HG02798 (cell line): ENCODE measurements around the gene DLL1.

Source experiments
- ATAC-seq: cut with Tn5 transposase; IDR thresholded peaks from one replicate; pipeline ENCODE4 v1.9.1; 2021; ENCODE audit warnings: mild to moderate bottlenecking; ENCODE audit not compliant: unreplicated experiment, poor library complexity

Gene DLL1

DNA sequence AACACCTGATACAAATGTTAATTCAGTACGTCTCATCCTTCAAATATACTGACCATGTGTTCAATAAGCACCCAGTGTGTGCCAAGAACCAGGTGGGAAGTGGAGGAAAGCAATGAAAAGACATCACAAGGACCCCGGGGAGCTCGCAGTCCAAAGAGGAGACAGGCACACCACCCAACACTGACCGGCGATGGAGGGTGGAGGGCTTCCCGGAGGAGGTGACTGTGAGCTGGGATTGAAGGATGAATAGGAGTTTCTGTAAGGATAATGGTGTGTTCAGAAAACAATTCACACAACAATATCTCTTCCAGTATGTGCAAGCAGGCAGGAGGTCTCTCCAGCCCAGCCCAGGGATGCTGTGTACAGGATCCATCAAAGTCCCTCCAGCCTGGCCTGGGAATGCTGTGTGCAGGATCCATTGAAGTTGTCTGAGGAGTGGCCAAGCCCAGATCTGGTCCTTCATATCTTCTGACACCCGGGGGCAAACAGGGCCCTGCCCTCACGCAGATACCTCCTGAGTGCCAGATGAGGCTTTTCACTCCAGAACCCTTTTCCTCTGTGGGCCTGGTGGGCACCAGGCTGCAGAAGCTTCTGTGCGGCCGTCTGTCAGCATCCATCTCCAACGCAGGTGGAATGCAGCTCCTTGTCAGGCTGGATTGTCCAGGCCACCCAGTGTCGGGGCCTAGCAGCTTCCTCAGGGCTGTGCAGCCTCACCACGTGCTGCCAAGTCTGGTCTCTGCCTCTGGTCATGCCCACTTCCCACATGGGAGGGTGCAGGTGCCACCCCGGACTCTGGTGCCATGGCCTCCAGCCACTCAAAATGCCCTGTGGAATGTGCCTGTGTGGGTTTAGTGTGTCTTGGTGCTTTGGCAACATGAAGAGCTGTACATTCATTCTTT lies 36.3 kb downstream of the DLL1 start:
- no peak for ATAC-seq

DNA sequence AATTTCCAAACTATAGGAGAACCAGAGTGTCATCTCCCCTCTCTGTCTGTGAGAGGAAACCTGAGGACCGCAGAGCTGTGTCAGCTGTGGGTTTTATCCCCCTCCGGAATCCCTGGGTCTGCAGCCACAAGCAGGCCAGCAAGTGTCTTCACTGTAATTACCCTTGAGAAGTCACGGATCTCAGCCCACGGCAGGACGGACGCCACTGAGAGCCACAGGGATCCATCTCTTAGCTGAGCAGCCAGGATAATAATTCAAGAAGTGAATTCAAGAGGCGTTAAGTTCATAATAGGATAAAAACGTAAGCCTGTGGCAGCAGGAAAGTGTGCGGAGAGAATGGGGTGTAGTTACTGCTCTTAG lies 37.0 kb downstream of the DLL1 start:
- no peak for ATAC-seq

DNA sequence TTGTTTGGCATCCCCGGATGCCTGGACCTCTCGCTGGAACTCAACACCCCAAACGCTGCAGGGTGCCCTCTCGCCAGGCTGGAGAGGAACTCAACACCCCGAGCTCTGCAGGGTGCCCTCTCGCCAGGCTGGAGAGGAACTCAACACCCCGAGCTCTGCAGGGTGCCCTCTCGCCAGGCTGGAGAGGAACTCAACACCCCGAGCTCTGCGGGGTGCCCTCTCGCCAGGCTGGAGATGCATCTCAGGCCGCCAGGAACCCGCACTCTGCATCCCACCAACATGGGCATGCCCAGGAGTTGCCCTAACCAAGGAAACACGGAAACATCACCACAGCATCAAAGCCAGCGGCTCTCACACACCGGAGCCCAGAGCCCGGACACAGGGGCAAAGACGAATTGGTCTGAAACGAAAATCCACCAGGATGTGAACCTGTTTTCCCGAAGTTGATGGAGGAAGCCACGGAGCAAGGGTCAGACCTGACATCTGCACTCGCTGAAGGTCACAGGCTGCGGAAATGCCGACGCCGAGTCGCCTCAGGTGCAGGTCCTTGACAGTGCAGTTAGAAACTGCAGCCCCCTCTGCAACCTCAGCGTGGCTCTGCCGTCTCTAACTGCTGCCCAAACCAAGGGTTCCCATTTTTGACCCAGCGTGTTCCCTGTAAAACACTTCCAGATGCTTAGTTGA lies 37.5 kb downstream of the DLL1 start:
- ATAC-seq: no peak

DNA sequence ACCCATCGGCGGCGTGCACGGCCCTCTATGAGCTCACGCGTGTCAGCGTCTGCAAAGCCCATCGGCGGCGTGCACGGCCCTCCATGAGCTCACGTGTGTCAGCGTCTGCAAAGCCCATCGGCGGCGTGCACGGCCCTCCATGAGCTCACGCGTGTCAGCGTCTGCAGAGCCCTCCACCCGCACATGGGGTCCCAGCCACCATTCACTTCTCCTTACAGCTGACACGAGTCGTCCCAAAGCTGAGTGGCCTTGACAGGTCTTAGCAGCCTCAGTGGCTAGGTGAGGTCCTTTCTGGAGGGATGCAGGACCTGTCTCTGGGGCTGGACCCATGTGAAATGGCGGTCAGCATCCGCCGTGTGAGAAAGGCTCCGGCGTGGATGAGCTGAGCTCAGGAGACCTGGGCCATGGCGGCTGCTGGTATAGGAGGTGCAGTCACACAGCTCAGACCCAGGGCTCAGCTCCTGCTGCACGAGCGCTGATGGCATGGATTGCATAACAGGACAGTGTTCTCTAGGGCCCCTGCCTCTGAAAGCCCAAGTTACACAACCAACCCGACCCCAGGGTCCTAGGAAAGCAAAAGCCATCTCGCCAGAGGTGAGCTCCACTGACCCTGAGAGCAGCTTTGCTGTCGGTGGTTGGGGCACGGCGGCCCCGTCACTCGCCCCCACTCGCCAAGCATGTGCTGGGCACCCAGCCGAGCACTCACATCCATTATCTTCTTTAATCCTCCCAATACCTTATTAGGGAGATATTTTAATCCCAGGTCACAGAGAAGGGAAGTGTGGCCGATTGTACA lies 38.9 kb downstream of the DLL1 start:
- ATAC-seq: no peak

DNA sequence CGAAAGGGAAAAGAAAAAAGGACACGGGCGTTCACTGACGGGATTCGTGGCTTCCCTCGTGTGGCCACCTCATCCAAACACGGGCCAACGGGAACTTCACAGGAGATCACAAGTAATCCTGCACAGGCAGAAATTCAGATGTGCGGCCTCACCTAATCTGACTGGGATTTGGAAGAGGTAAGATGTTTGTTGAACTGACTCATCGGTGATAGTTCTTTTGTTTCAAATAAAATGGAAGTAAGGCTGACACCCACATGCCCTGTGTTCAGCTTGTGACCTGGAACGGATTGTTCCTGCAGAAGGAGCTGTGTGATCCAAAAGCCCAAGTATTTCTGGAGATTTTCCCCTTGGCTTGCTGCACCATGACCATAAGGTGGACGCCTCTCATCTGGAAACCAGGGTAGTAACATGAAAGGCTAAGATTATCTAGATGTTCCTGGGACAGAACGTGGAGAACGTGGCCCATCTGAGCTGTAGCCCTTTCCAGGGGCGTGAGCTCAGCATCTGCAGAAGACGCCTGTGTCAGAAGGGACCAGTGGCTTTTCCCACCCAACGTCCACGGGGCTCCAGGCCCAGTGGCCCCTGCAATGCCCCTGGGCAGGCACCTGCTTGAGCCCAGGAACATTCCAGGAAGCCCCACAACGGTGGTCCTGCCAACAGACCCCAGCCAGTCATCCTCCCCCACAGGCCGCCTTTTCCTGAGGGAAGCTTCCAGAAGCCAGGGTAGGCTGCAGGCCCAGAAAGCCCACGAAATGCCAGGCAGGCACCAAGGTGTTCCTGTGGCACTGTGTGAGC lies 39.7 kb downstream of the DLL1 start:
- ATAC-seq: no peak

DNA sequence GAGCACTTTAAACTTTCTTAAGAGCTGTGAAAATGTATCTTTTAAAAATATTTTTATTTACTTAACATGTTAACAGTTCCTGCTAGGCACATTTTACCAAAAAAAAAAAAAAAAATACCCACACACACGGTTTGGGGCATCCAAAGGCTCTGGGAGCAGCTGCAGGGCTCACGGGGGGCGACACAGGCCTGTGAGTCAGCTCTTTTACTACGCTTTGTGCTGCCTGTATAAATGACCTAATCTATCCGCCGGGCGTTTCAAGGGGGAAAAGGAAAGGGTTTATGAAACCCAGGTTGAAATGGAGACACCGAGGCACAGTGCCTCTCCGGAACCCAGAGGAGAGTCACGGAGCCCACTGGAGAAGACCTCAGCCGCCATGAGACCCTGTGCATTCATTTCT lies 40.4 kb downstream of the DLL1 start:
- ATAC-seq: no peak

DNA sequence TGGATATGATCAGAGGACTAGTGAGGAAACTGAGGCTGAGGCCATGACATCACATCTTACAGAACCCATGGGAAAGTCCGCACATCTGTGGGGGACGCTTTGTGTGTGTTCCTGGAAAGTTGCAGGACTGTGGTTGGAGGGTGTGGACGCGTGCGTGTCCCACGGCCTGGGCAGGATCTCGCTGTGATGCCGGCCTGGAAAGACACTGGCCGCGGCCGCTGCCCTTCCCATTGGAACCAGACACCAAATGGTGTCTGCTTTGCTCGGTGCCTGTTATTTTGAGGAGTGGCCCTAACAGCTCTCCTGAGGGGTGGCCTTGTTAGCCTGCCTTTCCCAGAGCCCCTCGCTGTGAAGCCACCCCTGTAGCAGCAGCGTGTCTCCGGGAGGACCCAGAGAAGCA lies 41.1 kb downstream of the DLL1 start:
- ATAC-seq: no peak

DNA sequence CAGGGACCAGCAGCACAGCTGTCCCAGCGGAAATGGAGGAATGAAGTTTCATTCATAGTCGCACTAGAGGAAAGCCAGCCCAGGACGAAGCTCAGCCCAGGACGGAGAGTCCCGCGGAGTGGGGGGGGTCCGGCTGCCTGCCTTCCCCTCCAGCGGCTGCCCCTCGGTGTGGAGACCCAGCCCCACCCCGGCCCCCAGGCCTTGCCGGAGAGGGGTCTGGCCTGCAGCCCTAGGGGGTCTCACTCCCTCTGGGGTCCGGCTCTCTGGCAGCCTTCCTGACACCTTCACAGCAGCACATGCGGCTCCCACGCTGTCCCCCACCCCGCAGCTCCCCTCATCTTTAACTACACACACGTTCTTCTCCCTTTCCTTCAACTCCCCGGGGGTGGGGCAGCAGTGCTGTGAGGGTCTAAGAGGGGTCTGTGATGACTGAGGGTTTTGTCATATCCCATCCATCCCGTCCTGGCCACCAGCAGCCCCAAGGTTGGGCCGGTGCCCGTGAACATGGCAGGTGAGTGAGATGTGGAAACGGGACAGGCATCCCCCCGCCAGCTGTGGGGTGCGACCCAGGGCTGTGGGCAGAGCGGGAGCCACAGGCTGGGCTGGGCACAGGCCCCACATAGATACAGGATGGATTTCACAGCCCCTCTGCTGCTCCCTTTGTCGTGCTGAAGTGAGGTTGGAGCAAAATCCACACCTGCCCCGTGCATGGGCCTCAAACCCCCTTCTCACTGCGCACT lies 41.8 kb downstream of the DLL1 start:
- ATAC-seq: no peak

DNA sequence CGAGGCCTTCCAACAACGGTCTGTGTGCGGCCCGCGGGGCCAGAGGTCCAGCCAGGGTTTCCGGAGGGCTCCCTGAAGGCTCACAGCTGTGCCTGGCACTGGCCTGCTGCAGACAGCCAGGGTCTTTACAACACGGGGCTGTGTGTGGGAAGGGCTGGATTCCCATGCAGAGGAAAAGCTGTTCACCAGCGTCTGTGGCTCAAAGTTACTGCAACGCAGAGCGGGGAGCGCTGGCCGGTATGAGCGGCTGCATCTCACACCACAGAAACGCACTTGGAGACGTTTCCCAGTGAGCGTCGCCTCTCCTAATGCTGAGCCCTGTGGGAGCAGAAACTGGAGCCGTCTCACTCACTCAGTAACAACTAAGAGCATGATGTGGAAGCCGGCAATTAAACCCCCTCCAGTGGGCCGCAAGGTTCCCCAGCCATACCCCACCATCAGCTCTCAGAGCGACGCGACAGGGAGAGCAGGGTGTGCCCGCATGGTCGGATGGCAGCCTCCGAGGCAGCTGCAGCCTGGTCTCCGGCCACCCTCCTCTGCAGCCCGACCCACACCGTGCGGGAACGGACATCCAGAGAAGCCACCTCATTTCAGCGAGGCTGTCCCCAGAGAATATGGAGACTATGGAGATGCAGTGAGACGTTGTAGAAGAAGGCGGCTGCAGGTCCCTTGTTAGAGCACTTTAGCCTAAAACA lies 42.6 kb downstream of the DLL1 start:
- ATAC-seq: no peak

DNA sequence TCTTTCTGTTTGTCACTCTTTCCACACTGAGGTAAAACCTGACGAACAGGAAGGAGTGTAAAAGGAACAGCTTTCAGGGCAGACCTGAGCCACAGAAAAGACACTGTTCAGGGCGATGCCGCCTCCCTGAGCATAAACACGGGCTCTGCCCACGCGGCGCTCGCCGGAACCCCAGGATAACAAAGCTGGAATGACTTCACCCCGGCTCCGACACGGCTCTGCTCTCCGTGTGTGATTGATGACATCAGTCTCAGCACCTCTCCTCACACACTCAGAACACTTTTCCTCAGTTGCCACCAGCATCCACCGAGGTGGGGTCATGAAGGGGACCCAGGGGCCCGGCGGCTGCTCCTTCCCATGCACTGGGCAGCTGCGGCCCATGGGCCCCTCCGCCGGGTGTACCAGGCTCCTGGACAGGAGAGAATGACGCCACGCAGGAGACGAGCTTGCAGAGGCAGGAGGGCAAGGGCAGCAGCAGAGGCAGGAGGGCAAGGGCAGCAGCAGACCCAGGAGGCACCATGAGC lies 43.6 kb downstream of the DLL1 start:
- ATAC-seq: no peak

DNA sequence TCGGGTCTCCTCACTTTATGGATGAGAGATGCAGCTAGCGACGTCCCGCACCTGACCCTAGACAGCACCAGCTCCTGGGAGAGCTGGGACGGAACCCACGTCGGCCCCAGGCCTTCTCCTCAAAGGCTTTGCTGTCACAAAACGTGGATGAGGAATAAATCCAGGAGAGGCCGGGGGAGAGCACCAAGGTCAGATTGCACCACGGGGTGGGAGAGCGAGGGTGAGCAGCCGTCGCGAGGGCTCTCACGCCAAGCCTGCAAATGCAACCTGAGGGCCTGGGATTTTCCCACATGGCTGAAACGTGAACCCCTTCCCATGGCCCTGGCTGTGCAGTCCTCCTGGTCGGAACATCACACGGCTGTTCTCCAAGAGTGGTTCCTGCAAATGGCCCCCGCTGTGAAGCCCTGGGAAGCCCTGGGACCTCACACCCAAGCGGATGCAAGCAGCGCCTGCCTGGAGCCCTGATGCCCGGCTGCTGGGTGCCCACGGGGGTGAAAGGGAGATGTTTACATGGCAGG lies 45.3 kb downstream of the DLL1 start:
- ATAC-seq: no peak

DNA sequence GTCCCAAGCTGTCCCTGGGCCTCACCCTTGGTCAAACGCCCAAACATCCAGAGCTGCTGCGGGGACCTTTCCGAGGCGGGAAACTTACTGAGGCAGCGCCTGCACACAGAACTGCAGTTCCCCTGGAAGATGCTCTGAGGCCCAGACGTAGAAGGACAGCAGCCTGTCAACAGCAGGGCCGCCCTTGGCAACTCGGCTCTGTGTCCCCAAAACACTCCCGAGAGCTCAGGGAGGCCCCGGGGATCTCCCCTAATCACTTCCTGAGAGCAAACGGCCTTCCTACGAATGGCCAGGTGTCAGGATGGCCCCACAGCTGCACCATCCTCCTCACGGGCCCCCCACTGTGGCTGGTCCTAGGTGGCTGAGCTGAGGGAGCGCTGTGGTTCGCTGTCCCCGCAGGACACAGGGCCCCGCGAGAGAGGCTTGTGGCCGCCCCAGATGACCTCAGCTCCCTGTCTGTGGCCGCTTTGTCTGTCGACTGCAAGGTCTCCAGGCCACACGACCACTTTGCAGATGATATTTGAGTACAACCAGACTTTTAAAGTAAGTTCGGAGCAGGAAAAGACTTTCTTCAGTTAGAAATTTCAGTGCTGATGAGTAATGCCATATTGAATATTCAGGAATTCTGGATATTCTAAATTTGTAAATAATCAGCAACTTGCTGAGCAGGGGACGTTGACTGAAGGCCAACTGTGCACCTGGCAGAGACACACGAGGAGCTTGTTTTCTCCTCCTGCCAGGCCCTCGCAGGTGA lies 46.0 kb downstream of the DLL1 start:
- ATAC-seq: no peak

DNA sequence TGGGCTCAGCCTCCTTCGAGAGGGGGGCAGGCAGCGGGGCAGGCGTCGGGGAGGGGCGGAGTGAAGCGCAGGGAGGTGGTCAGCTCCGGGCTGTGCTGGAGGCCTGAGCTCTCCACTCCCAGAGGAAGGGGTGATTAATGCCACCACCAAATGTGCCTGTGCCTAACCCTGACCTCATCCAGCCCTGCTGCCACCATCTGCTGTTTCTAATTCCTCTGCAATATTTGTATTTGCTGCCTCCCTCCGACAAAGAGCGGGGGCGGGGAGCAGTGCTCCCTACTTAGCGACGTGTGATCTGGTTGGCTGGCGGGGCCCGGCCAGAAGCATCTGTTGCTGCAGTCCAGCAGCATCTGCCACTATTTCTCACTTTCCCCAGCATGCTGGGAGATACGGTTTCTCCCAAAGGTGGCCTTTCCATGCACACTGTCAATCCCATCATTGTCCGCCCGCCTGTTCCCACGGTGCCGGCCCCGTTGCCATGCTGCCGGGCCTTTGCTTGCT lies 47.0 kb downstream of the DLL1 start:
- no peak for ATAC-seq

DNA sequence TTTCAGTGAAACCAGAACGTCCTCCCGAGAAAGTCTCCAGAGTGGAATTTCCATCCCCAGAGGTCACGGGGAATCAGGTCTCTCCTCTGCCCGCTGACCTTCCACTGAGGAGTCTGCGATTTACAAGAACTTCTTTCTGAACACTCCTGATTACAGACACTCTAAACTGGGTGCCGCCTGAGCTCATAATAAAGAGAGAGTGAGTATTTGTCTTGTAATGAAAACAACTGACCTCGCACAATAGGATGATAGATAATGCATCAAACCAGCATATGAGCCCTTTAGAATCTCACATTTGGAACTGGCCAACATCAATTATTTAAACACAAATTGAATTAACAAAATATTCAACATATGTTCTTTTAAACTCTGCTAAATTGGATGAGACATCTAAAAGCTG lies 47.5 kb downstream of the DLL1 start:
- no peak for ATAC-seq

DNA sequence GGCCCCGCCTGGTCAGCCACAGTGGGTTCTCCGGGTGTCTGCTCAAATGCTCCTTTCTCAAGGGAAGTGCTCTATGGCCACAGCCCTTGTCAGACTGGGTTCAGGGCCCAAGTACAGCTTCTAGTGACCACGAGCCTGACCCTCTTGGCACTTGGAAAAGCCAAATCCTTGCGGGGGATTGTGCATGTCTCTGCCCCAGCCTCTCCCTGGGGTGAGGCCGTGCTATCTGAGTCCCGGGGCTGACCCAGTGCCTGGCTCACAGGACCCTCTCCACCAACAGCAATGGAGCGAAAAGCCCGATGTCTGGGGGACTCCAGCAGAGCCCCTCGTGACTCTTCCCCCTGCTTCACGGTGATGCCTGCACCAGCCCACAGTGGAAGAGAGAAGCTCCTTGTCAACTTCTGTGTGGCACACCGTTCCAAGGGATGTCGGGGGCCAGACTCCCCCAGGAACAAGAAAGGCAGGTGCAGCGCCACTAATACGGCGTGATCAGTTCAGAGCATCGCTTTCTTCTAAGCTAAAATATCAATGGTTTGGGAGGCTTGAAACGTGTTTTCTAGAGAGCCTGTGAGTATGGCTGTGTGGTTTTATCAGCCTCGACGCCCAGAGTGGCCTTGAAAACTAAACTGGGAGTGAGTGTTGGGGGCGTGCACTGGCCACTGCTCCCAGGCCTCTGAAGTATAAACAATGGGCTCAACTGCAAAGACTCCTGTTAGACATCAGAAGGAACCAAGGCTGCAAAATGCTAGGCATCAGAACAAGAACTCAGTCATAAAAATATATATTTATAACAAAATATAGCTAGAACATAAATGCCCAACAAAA lies 51.9 kb downstream of the DLL1 start:
- no peak for ATAC-seq

DNA sequence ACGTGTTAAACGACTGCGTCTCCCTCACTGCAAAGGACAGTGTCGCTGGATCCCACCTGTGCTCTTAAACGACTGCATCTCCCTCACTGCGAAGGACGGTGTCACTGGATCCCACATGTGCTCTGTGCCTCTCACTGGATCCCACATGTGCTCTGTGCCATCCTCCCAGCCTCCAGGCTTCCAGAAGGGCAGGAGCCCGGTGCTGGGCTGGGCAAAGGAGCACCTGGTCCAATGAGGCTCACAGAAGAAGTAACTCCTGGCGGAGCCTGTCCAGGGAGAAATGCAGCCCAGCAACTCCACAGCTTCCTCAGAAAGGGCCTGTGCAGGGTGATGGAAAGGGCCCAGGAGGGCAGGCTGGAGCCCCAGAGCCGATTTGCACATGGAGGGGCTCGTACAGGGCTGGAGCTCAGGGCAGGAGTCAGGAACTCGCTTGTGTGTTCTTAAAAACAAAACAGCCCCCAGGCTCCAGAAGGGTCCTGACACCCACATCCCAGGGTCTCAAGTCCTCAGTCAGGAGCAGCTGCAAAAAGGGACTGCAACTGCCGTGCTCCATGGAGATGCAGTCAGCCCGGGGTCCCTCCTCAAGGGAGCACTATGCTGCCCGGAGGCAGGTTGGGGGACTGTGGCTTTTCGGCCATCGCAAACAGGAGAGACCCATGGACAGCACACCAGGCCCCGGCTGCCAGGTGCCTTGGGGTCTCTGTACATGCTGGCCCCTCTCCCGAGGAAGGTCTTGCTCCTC lies 52.7 kb downstream of the DLL1 start:
- ATAC-seq: no peak
